Astrocyte of the spinal cord (primary cell): Measurements from ENCODE around the gene CCDC159.
"Not testable (repeated sequence)": the region's sequence is repeated elsewhere in the genome, so short reads cannot be mapped to it uniquely, and the experiment has no call there.

Experiments
- DNase-seq: peaks from one replicate; pipeline ENCODE4 v3.0.0; 2011; ENCODE audit warnings: low read depth, low spot score
- H3K4me3 ChIP-seq: 2 replicates; pipeline ENCODE4 v1.5.1; 2011; ENCODE audit warnings: low read depth, mild to moderate bottlenecking, low read length, moderate library complexity
- in situ Hi-C: cut with HindIII; loops from 2 replicates; pipeline ENCODE4 v1.10.0; 2017; ENCODE audit warnings: low sequenced_read_pairs
- TF ChIP-seq, protein P1 (sequence below): IDR thresholded peaks from 2 replicates; pipeline ENCODE4 v1.5.1; 2012; ENCODE audit warnings: low read depth, mild to moderate bottlenecking, low read length, inconsistent platforms

CCDC159 gene, protein sequence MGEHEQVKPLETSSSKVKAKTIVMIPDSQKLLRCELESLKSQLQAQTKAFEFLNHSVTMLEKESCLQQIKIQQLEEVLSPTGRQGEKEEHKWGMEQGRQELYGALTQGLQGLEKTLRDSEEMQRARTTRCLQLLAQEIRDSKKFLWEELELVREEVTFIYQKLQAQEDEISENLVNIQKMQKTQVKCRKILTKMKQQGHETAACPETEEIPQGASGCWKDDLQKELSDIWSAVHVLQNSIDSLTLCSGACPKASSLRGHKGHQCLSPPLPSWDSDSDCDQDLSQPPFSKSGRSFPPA

DNA sequence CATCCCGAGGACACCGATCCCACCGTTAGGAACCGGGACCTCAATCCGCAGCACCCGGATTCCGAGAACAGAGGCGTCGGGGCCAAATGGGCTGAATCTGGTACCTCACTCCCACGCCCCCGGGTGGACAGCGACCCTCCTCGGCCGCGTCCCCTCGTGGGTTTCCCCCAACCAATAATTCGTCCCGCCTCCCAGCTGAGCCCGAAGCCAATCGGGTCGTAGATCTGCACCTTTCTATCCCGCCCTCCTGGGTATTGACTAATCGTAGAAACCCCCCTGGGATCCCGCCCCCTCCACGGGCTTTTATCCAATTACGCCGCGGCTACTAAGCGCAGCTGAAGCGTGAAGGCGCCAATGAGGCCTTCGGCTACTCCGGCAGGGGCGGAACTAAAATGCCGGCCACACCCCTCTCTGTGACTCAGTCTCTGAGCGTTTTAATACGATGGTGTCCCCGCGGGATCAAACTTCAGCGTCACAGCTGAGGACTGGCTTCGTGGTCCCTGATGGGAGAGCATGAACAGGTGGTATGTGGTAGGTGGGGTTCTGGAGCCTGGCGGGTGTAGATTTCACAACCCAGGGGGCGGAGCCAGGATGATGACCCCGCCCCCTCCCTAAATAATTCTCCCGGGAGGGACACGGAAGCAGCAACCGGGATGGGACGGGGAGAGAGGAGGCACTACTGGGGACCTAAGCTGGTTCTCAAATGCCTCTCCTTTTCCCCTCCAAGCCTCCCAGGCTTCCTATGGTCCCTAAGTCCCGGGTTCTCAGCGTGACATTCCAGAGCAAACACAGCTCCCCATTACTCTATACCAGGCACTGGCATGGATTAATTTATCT, at the start of gene CCDC159, which contains the start of gene TMEM205:
Gene CCDC159, plus strand, starts transcription at position 416 of the 837 bp plus-strand sequence. Its CDS starts 88 bp downstream, at position 504.
Gene TMEM205, minus strand, starts transcription at position 165 of the 837 bp plus-strand sequence. CDS start 649 bp downstream, outside the sequence.
- in situ Hi-C loops: no loop called here
- TF ChIP-seq, protein P1, sequence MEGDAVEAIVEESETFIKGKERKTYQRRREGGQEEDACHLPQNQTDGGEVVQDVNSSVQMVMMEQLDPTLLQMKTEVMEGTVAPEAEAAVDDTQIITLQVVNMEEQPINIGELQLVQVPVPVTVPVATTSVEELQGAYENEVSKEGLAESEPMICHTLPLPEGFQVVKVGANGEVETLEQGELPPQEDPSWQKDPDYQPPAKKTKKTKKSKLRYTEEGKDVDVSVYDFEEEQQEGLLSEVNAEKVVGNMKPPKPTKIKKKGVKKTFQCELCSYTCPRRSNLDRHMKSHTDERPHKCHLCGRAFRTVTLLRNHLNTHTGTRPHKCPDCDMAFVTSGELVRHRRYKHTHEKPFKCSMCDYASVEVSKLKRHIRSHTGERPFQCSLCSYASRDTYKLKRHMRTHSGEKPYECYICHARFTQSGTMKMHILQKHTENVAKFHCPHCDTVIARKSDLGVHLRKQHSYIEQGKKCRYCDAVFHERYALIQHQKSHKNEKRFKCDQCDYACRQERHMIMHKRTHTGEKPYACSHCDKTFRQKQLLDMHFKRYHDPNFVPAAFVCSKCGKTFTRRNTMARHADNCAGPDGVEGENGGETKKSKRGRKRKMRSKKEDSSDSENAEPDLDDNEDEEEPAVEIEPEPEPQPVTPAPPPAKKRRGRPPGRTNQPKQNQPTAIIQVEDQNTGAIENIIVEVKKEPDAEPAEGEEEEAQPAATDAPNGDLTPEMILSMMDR: peak; percentile 5
- H3K4me3 ChIP-seq: peak within 1 kb of the TSS; percentile 71
- peak; percentile 100 for DNase-seq

DNA sequence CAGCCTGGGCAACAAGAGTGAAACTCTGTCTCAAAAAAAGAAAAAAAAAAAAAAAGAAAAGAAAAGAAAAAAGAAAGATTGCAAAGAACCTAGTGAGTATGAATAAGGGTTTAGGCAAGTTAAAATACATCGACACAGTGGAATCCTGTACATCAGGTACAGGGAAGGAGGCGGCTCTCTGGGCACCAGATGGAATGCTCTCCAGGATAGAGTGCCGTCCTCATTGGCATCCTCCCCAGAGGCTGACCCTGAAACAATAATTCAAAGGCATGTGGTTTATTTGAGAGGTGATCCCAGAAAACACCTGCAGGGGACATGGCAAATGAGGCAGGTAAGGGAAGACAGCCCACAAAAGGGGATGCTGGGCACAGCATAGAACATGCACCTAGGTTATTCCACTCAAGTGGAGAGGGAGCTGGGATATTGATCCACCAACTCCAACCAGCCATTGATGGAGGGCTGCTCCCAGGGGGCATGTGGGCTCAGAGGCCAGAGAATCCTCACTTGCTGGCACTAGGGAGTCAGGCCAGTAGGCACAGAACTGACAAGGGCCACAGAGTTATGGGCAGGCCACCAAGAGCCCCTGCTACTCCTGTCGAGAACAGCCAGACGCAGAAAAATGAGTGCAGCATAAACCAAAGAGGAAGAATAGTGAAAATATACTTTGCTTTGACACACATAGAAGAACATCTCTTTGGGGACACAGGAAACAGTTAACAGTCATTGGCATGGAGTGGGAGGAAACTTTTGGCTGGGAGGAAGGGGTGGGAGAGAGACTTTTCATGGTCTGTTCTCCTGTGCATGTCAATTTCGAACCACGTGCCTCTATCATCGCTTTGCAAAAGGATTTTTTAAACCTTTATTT, 46.1 kb upstream of the CCDC159 start:
- TF ChIP-seq, protein P1: no peak

DNA sequence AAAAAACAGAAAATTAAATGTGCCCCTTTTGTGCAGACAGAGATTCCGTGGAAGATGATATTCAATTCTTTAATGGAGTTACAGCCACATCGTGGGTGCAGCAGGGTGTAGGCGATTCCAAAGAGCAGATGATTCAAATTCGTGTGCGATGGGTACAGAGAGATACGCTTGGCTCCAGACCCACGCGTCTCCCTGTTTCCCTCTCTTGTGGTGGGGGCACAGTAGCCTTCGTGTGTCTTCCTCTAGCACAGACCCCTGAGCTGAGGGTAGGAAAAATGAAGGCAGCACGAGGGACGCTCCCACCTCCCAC, 45.6 kb upstream of the CCDC159 start:
- H3K4me3 ChIP-seq: no peak overlapping the region
- TF ChIP-seq, protein P1: no peak
- DNase-seq: no peak
- in situ Hi-C loops: no loop called here

More for the DNA sequence above, 46.1 kb upstream of the CCDC159 start:
- no peak overlapping the region for H3K4me3 ChIP-seq
- in situ Hi-C loops: no loop called here
- DNase-seq: no peak

DNA sequence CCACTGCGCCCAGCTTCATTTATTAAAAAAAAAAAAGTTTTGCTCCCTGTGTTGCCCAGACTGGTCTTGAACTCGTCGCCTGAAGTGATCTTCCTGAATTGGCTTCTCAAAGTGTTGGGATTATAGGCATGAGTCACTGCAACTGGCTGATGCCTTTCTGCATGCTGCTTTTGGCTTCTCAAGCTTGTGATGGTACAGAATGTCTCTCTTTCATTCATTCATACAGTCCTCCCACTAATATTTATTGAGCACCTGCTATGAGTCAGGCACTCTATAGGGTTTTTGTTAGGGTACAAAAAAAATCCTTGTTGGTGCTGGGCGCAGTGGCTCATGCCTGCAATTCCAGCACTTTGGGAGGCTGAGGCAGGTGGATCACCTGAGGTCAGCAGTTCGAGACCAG, 41.4 kb upstream of the CCDC159 start:
- in situ Hi-C loops: no loop called here
- no peak for DNase-seq
- H3K4me3 ChIP-seq: no peak overlapping the region
- TF ChIP-seq, protein P1: no peak

DNA sequence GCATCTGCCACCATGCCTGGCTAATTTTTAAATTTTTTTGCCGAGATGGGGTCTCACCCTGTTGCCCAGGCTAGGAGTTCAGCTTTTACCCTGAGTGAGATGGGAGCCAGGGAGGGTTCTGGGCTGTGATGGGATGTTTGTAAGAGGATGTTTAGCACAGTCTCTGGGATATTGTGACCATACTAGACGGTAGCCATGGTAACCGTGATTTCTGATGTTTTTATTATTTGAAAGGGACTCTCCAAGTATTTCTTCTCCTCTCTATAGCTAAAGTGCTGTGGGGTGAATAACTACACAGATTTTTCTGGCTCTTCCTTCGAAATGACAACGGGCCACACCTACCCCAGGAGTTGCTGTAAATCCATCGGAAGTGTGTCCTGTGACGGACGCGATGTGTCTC, 40.0 kb upstream of the CCDC159 start:
- in situ Hi-C loops: no loop called here
- TF ChIP-seq, protein P1: no peak
- no peak overlapping the region for H3K4me3 ChIP-seq
- DNase-seq: no peak

DNA sequence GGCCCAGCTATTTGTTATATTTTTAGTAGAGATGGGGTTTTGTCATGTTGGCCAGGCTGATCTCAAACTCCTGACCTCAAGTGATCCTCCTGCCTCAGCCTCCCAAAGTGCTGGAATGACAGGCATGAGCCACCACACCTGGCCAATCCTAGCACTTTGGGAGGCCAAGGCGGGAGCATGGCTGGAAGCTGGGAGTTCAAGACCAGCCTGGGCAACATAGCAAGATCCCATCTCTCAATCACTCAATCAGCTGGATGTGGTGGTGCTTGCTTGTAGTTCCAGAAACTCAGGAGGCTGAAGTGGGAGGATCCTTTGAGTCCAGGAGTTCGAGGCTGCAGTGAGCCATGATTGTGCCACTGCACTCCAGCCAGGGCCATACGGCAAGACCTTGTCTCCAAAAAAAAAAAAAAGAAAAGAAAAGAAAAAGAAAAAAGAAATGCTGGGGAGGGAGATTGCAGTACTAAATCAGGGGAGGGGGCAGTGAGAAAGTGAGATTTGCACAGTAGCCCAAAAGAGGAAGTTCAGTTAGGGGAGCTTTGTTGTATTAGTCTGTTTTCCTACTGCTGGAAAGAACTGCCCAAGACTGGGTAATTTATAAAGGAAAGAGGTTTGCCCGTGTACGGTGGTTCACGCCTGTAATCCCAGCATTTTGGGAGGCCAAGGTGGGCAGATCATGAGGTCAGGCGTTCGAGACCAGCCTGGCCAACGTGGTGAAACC, 25.9 kb upstream of the CCDC159 start:
- H3K4me3 ChIP-seq, in situ Hi-C loops, DNase-seq: not testable (repeated sequence)
